ENCODE measurements around the gene CALML5.

CALML5 gene

GRCh38 chr10:5545778-5546710 lies 46.7 kb upstream of the CALML5 start (continued):
- TF ChIP-seq ZNF148 (tag by site-specific recombination; IDR thresholded peaks at IDR 0.05; ENCODE audit: borderline replicate concordance) = no peak
- no peak for TF ChIP-seq ZNF19 (tag by site-specific recombination; IDR thresholded peaks at IDR 0.05; ENCODE audit: low read depth)
- TF ChIP-seq ZBTB26 (tag by site-specific recombination; optimal IDR thresholded peaks at IDR 0.05) = peak; percentile 41
- TF ChIP-seq ZNF660 (tag by site-specific recombination; IDR thresholded peaks at IDR 0.05) = no peak
- no peak for TF ChIP-seq ZNF202 (tag by site-specific recombination; IDR thresholded peaks at IDR 0.05; ENCODE audit: borderline replicate concordance)
- TF ChIP-seq ZNF621 (tag by site-specific recombination; IDR thresholded peaks at IDR 0.05) = no peak
- TF ChIP-seq ZNF24 (tag by site-specific recombination; IDR thresholded peaks at IDR 0.05) = no peak
- peak; percentile 57; the same call in 1 of the 2 replicates for TF ChIP-seq OSR2 (tag by site-specific recombination; IDR thresholded peaks at IDR 0.05)
- no peak for TF ChIP-seq BCL11B (tag by site-specific recombination; IDR thresholded peaks at IDR 0.05; ENCODE audit: low read depth)
- 0 out of 2 replicates have a peak, but pooled peaks have one; percentile 11 for TF ChIP-seq ZFP69B (tag by site-specific recombination; IDR thresholded peaks at IDR 0.05)
- no peak for TF ChIP-seq ZNF645 (tag by site-specific recombination; IDR thresholded peaks at IDR 0.05)
- no peak for TF ChIP-seq ZNF391 (tag by site-specific recombination; IDR thresholded peaks at IDR 0.05; ENCODE audit: borderline replicate concordance, low read depth)
- TF ChIP-seq PRDM2 (tag by site-specific recombination; IDR thresholded peaks at IDR 0.05; ENCODE audit: borderline replicate concordance) = no peak
- peak; percentile 25; the same call in 1 of the 2 replicates for TF ChIP-seq ZNF366 (tag by site-specific recombination; conservative IDR thresholded peaks at IDR 0.05)
- TF ChIP-seq ZNF350 (tag by site-specific recombination; IDR thresholded peaks at IDR 0.05) = no peak
- no peak for TF ChIP-seq ZSCAN4 (tag by site-specific recombination; IDR thresholded peaks at IDR 0.05)
- no peak for TF ChIP-seq ZNF157 (tag by site-specific recombination; IDR thresholded peaks at IDR 0.05)
- TF ChIP-seq HOXA7 (CRISPR knock-in tag; IDR thresholded peaks at IDR 0.05; ENCODE audit: borderline replicate concordance) = no peak
- peak; percentile 96 for TF ChIP-seq KLF1 (tag by site-specific recombination; IDR thresholded peaks at IDR 0.05)
- no peak for TF ChIP-seq ZSCAN30 (tag by site-specific recombination; IDR thresholded peaks at IDR 0.05)
- TF ChIP-seq ZIC2 (tag by site-specific recombination; IDR thresholded peaks at IDR 0.05) = peak; percentile 79
- no peak for TF ChIP-seq ZNF302 (tag by site-specific recombination; IDR thresholded peaks at IDR 0.05; ENCODE audit: low read depth)
- no peak for TF ChIP-seq SP3 (tag by site-specific recombination; IDR thresholded peaks at IDR 0.05)
